Endothelial cell of umbilical vein (primary cell): ENCODE results near the gene SPPL3. TPM values are rescaled to one million over a fixed set of nuclear protein-coding genes. Genes with fewer than 3 reads are reported as not detected.

Experiments used
- BruUV-seq: library from RNA; stranded (reverse); fragments of 400-500 nt; replicated peaks from 2 replicates; lab custom pipeline; 2021; lab: Mats Ljungman, UMichigan
- CTCF ChIA-PET: fragments of 300-600, 350-600 bp; sonication (Branson Sonifier 250); formaldehyde crosslinking; loops from one replicate; lab custom pipeline; 2021; ENCODE audit warnings: antibody characterized with exemption, inconsistent platforms; lab: Charles Lee
- POLR2A ChIA-PET: fragments of 300-600, 350-600 bp; sonication (Branson Sonifier 250); formaldehyde crosslinking; loops from one replicate; lab custom pipeline; 2021; ENCODE audit warnings: antibody characterized with exemption, inconsistent platforms; lab: Charles Lee
- DNase-seq: peaks from one replicate; pipeline ENCODE4 v3.0.0-alpha.2; 2011; ENCODE audit warnings: low read depth, low spot score
- FAIRE-seq: peaks from 2 replicates; lab custom pipeline; 2011; peaks lifted over from hg19 to GRCh38; lab: Jason Lieb, UNC
- H2AFZ ChIP-seq: 2 replicates; pipeline ENCODE4 v1.6.0; 2012; ENCODE audit warnings: low read depth, low read length, control low read depth, inconsistent platforms
- H3K27ac ChIP-seq: 2 replicates; pipeline ENCODE4 v1.5.1; 2011; ENCODE audit warnings: low read depth, mild to moderate bottlenecking, control low read depth, low read length, moderate library complexity; ENCODE audit not compliant: insufficient read depth
- H3K27me3 ChIP-seq, 2 experiments: 2 replicates each; pipeline versions ENCODE4 v1.6.0 to v1.6.1; 2011; ENCODE audit warnings: low read length in 2 of 2, mixed read lengths in 1 of 2; ENCODE audit not compliant: control insufficient read depth in 2 of 2, insufficient read depth in 2 of 2
- H3K36me3 ChIP-seq, 2 experiments: 2 replicates in 1 of 2; 3 replicates in 1 of 2; pipeline ENCODE4 v1.5.1; 2011; ENCODE audit warnings: low read length in 2 of 2, mild to moderate bottlenecking in 1 of 2, moderate library complexity in 1 of 2; ENCODE audit not compliant: control insufficient read depth in 2 of 2, insufficient read depth in 2 of 2; ENCODE audit errors: extremely low read depth in 1 of 2
- H3K4me1 ChIP-seq: 3 replicates; pipeline ENCODE4 v1.5.1; 2011; ENCODE audit warnings: mild to moderate bottlenecking, low read length; ENCODE audit not compliant: control insufficient read depth, insufficient read depth; ENCODE audit errors: extremely low read depth
- H3K4me2 ChIP-seq: 2 replicates; pipeline ENCODE4 v1.6.1; 2011; ENCODE audit warnings: low read length, control low read depth, mixed read lengths; ENCODE audit not compliant: insufficient read depth
- H3K4me3 ChIP-seq, 3 experiments: fragments of 200-600 bp in 1 of 3; sonication (generic), shearing (Covaris generic) in 1 of 3; replicated peaks in 1 of 3; 2 replicates each; pipeline ENCODE4 v1.5.1; 2011 to 2016; ENCODE audit warnings: control low read depth in 3 of 3, low read length in 3 of 3, mild to moderate bottlenecking in 2 of 3, inconsistent platforms in 1 of 3, low read depth in 1 of 3, moderate library complexity in 1 of 3; ENCODE audit not compliant: insufficient read depth in 1 of 3
- H3K79me2 ChIP-seq: 2 replicates; pipeline ENCODE4 v1.6.0; 2012; ENCODE audit warnings: low read length, inconsistent platforms; ENCODE audit not compliant: control insufficient read depth, insufficient read depth
- H3K9ac ChIP-seq: replicated peaks from 2 replicates; pipeline ENCODE3; 2011; ENCODE audit warnings: low read length, control low read depth; ENCODE audit not compliant: insufficient read depth; ENCODE audit errors: extremely low read depth
- H3K9me1 ChIP-seq: replicated peaks from 3 replicates; pipeline ENCODE4 v1.6.0; 2011; ENCODE audit warnings: mild to moderate bottlenecking, low read length; ENCODE audit not compliant: control insufficient read depth, insufficient read depth; ENCODE audit errors: extremely low read depth
- H3K9me3 ChIP-seq: replicated peaks from 2 replicates; pipeline ENCODE4 v1.5.1; 2012; ENCODE audit warnings: low read length, inconsistent platforms; ENCODE audit not compliant: control insufficient read depth, insufficient read depth
- H4K20me1 ChIP-seq: replicated peaks from 2 replicates; pipeline ENCODE3; 2011; ENCODE audit warnings: mild to moderate bottlenecking, low read length; ENCODE audit not compliant: control insufficient read depth, insufficient read depth; ENCODE audit errors: extremely low read depth
- CTCF ChIP-seq, 2 donors: IDR thresholded peaks; 1 replicate in 1 of 2; 2 replicates in 1 of 2; pipeline ENCODE4 v1.5.1; 2011; ENCODE audit warnings: low read length in 2 of 2, mild to moderate bottlenecking in 2 of 2, moderate library complexity in 2 of 2, control low read depth in 1 of 2, inconsistent platforms in 1 of 2, low read depth in 1 of 2; ENCODE audit not compliant: insufficient read depth in 1 of 2; ENCODE audit errors: extremely low read depth in 1 of 2
- FOS ChIP-seq: IDR thresholded peaks from 2 replicates; pipeline ENCODE4 v1.6.1; 2011; ENCODE audit warnings: mild to moderate bottlenecking, low read length, moderate library complexity, borderline replicate concordance; ENCODE audit not compliant: insufficient read depth
- GATA2 ChIP-seq: IDR thresholded peaks from 2 replicates; pipeline ENCODE4 v1.7.0; 2011; ENCODE audit warnings: low read depth, mild to moderate bottlenecking, moderate library complexity, mixed read lengths, low read length; ENCODE audit not compliant: insufficient read length, insufficient read depth
- POLR2AphosphoS5 ChIP-seq: IDR thresholded peaks from 2 replicates; pipeline ENCODE4 v1.6.1; 2012; ENCODE audit warnings: low read depth, mild to moderate bottlenecking, control low read depth, low read length, moderate library complexity; ENCODE audit not compliant: insufficient read depth
- dilution Hi-C: fragments of 300-500 bp; cut with MboI; formaldehyde crosslinking; loops from one replicate; pipeline ENCODE4 v1.15.0; 2019; ENCODE audit warnings: low sequenced_read_pairs; ENCODE audit not compliant: extremely low pct_ligation_motif_present
- intact Hi-C: fragments of 100-400 bp; cut with micrococcal nuclease; formaldehyde crosslinking; loops from one replicate; pipeline ENCODE4 v1.10.0; 2022
- polyA plus RNA-seq, 4 experiments: library from polyadenylated mRNA; depleted of rRNA in 3 of 4; stranded (reverse) in 3 of 4; unstranded in 1 of 4; fragments of >200 nt; gene quantifications; 2 replicates each; pipeline versions ENCODE4 v1.2.1 to v1.2.3, GENCODE V29; 2011 to 2012; ENCODE audit warnings: missing spikeins in 1 of 4
- total RNA-seq: library from RNA; stranded (reverse); gene quantifications from 2 replicates; pipeline ENCODE4 v1.2.3, GENCODE V29; 2021

The SPPL3 gene
- total and polyA plus RNA-seq, 2 donors (not counting 3 experiments of a cell fraction or from before 2014, with no cell fraction given) = 30.6 to 53.0 TPM

DNA sequence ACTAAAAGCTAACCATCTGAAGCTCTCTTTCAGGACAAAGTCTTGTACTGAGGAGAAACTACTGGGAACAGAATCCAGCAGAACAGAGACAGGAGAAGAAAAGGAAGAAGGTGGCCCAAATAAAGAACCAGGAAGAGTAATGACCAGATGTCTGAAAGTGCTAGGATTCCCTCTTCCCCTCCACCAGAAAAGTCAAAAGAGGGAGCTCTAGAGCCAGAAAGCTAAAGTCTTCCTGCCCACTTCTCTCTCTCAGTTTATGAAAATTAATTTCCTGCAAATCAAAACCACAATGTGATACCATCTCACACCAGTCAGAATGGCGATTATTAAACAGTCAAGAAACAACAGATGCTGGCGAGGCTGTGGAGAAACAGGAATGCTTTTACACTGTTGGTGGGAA is 47.2 kb downstream of the SPPL3 start:
- TF ChIP-seq POLR2AphosphoS5 (no peak), CTCF (IDR thresholded peaks at IDR 0.05; ENCODE audit: extremely low read depth in 1 of 2, insufficient read depth in 1 of 2, low read depth in 1 of 2, low read length in 2 of 2) (peak in 1 of 2 donors; percentile 9)
- Histone ChIP-seq H4K20me1 (peaks cover 2% of the 10 kb centered on the region), H3K27ac (no peak overlapping the region), H3K4me3 (no peak overlapping the region), H3K4me1 (no peaks in the 10 kb centered on the region), H3K9ac (no peak overlapping the region), H3K9me1 (no peaks in the 10 kb centered on the region), H2AFZ (no peak overlapping the region), H3K27me3 (no peaks in the 10 kb centered on the region), H3K79me2 (peaks cover 10% of the 10 kb centered on the region), H3K4me2 (no peak overlapping the region), H3K9me3 (no peaks in the 10 kb centered on the region), H3K36me3 (no peaks in the 10 kb centered on the region)
- intact Hi-C loops = loop anchor here (1.0 kb wide), 1 partner anchor 114 kb away; no protein-coding TSS in a partner anchor
- CTCF ChIA-PET = interaction anchor here (0.6 to 1.7 kb wide), 19 partner anchors 8 to 208 kb away, joined by 3 to 19 read pairs (median 4); no protein-coding TSS in a partner anchor
- BruUV-seq = no TSS peak
- dilution Hi-C loops = no loop called here
- peak; percentile 91 for FAIRE-seq
- POLR2A ChIA-PET = no interaction called here
- no peak for DNase-seq

GRCh38 chr12:120855823-120856588 is 48.2 kb downstream of the SPPL3 start:
- no peaks in the 10 kb centered on the region for H3K27me3 ChIP-seq
- H3K27ac ChIP-seq = no peak overlapping the region
- BruUV-seq = no TSS peak
- peaks cover 11% of the 10 kb centered on the region for H3K79me2 ChIP-seq
- H3K4me2 ChIP-seq = no peak overlapping the region
- ChIA-PET CTCF (interaction anchor here (0.9 to 1.7 kb wide), 9 partner anchors 7 to 207 kb away, joined by 3 to 19 read pairs (median 8); no protein-coding TSS in a partner anchor), POLR2A (no interaction called here)
- H3K9me3 ChIP-seq = no peaks in the 10 kb centered on the region
- no peak overlapping the region for H2AFZ ChIP-seq
- no peaks in the 10 kb centered on the region for H3K4me1 ChIP-seq
- H4K20me1 ChIP-seq = peaks cover under 1% of the 10 kb centered on the region
- DNase-seq = no peak
- H3K36me3 ChIP-seq = no peaks in the 10 kb centered on the region
- TF ChIP-seq GATA2 (no peak), POLR2AphosphoS5 (no peak), FOS (no peak)
- no peak for FAIRE-seq
- H3K9ac ChIP-seq = no peak overlapping the region
- dilution Hi-C loops = no loop called here
- H3K4me3 ChIP-seq = no peak overlapping the region
- H3K9me1 ChIP-seq = no peaks in the 10 kb centered on the region
- intact Hi-C loops = no loop called here
